Measurements from ENCODE around the gene ACSL4.

GRCh38 chrX:109770780-109771179, 37.7 kb upstream of the ACSL4 start:
- TF ChIP-seq ZNF263 (CRISPR knock-in tag; IDR thresholded peaks at IDR 0.05; ENCODE audit: borderline replicate concordance) (no peak), MTA2 (IDR thresholded peaks at IDR 0.05; ENCODE audit: low read depth) (no peak), CEBPB (tag; IDR thresholded peaks at IDR 0.05) (no peak), ZNF551 (CRISPR knock-in tag; IDR thresholded peaks at IDR 0.05) (no peak), CTCF (IDR thresholded peaks at IDR 0.05 in 2 of 3, conservative IDR thresholded peaks at IDR 0.05 in 1 of 3; ENCODE audit: insufficient read depth in 2 of 3, low read depth in 1 of 3, low read length in 3 of 3) (no peak), BRF1 (IDR thresholded peaks at IDR 0.05; ENCODE audit: borderline replicate concordance, extremely low read depth, insufficient read length) (no peak), NR2F6 (CRISPR knock-in tag; IDR thresholded peaks at IDR 0.05) (no peak), MAX (CRISPR knock-in tag; IDR thresholded peaks at IDR 0.05) (no peak)
